NOMO-1 treated with dmso at 0.1 percent for 144 hours (cell line): Measurements from ENCODE around the gene REM2.

Experiments
- DNase-seq: peaks from one replicate; lab custom pipeline; 2025; ENCODE audit not compliant: unreplicated experiment; lab: John Stamatoyannopoulos, UW

Gene REM2

GRCh38 chr14:22883173-22883976 lies at the start of gene REM2:
Gene REM2, plus strand, starts transcription at chr14:22883222. Its CDS starts 66 bp downstream, at chr14:22883288.
- no peak for DNase-seq

- DNase-seq, result no peak
Observed at GRCh38 chr14:22835505-22835904, 47.5 kb upstream of the REM2 start.

GRCh38 chr14:22836301-22837113 lies 46.5 kb upstream of the REM2 start, which contains the start of gene MMP14:
Gene MMP14, plus strand, starts transcription at chr14:22836585. Its CDS starts 233 bp downstream, at chr14:22836818.
- DNase-seq, result no peak

- DNase-seq, result no peak
Observed at GRCh38 chr14:22837114-22837749, 45.8 kb upstream of the REM2 start.

- no peak for DNase-seq
Observed at GRCh38 chr14:22837750-22838538, 45.1 kb upstream of the REM2 start.

- DNase-seq, result no peak
Observed at GRCh38 chr14:22838631-22839041, 44.4 kb upstream of the REM2 start.

GRCh38 chr14:22839159-22839779 lies 43.8 kb upstream of the REM2 start:
- no peak for DNase-seq

GRCh38 chr14:22841311-22841710 lies 41.7 kb upstream of the REM2 start:
- DNase-seq, result no peak

GRCh38 chr14:22841769-22842168 lies 41.3 kb upstream of the REM2 start:
- no peak for DNase-seq

- no peak for DNase-seq
Observed at GRCh38 chr14:22842211-22843122, 40.6 kb upstream of the REM2 start.

GRCh38 chr14:22843123-22843925 lies 39.7 kb upstream of the REM2 start:
- no peak for DNase-seq

- DNase-seq, result no peak
Observed at GRCh38 chr14:22844221-22845102, 38.6 kb upstream of the REM2 start.

- DNase-seq, result no peak
Observed at GRCh38 chr14:22845103-22845394, 38.0 kb upstream of the REM2 start.

- DNase-seq, result no peak
Observed at GRCh38 chr14:22845821-22846625, 37.0 kb upstream of the REM2 start.

GRCh38 chr14:22846811-22847307 lies 36.2 kb upstream of the REM2 start:
- DNase-seq, result no peak

GRCh38 chr14:22847661-22848341 lies 35.2 kb upstream of the REM2 start:
- DNase-seq, result no peak
